CD1c-positive myeloid dendritic cell (primary cell): Measurements from ENCODE around the gene TGFBR3.

ENCODE experiments used
- DNase-seq: peaks from one replicate; pipeline ENCODE4 v3.0.0-alpha.2; 2016; ENCODE audit errors: extremely low spot score

Gene TGFBR3

DNA sequence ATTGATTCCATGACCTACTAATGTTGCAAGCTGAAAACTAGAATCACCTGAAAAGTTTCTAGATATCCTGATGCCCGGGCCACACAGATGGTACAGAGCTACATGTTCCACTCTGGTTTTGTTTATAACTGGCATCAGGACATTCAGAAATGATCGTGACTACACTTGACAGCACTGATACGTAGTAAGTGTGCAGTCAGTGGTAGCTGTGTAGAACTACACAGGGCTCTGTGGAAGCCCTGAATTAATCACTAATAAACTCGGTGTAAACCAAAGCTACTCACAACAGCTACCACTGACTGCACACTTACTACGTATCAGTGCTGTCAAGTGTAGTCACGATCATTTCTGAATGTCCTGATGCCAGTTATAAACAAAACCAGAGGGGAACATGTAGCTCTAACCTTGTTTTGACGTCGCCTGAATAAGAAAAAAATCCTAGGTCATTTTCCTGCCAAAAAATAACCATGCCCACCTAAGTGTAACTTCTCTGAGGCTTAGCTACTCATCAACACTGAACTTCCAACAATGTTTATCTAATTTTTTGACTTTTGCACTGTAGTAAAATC is 149.7 kb downstream of the TGFBR3 start:
- DNase-seq, result no peak

DNA sequence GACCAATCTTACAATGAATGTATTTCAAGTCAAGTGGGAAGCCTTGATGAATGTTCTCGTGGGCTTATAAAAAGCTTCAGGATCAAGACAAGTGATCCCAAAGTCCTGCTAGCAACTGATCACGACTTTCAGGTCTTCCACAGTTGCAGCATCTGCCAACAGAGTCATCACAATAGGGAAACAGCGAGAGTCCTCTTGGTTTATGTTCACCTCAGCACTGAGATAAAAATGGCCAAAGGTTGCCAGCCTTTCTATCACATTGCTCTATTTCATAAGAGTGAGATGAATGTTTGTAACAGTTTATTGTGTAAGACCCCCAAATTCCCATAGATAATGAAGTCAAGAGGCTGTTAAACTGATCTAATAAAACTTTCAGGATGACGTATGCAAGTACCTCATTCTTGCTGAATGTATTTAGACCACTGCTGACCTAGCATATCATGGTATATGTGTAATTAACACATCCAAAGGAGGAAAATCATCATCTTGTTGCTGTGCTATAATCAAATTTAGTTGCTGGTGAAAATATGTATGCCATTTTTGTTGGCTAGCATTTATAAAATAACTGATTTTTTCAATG is 150.6 kb downstream of the TGFBR3 start:
- no peak for DNase-seq

DNA sequence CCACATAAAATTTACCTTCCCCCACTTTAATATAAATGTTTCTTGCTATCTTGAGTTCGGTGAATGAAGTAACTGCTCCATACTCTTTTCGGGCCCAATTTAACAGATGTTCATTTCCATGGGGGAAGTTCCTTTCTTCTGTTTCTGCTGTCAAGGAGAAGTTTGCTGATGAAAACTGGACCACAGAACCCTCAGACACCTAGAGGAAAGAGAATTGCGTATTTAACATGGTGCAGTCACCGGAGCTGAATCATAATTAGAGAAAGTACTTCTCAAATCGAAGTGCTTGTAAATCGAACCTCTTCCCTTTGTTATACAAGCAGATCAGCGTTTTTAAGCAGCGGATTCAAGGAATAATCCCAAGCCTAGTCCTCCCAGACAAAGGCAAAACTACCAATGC is 151.2 kb downstream of the TGFBR3 start:
- no peak for DNase-seq

DNA sequence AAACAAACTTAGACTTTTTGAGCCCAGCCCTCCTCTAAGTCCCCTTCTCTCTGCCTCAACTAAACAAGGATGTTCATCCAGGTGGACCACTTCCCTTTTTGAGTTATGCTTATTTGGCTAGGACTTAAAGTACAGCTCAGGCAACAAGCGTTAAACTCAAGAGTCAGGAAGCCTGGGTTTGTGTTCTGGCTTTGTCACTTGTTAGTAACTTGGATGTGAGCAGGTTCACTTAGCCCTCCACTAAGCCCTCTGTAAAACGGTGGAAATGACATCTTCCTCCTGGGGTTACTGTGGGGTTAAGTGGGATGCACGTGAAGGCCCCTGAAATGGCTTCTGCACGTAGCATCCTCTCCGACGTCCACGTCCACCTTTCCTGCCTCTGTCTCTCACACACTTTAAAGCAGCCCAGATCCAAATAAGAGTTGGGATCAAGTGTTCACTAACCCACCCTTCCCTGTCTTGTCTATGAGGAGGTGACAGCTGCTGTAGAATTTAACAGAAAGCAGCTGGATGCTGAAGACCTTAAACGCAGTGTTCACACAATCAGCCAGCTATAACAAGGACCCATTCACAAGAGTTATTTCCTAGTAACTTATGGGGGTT is 152.7 kb downstream of the TGFBR3 start:
- no peak for DNase-seq

DNA sequence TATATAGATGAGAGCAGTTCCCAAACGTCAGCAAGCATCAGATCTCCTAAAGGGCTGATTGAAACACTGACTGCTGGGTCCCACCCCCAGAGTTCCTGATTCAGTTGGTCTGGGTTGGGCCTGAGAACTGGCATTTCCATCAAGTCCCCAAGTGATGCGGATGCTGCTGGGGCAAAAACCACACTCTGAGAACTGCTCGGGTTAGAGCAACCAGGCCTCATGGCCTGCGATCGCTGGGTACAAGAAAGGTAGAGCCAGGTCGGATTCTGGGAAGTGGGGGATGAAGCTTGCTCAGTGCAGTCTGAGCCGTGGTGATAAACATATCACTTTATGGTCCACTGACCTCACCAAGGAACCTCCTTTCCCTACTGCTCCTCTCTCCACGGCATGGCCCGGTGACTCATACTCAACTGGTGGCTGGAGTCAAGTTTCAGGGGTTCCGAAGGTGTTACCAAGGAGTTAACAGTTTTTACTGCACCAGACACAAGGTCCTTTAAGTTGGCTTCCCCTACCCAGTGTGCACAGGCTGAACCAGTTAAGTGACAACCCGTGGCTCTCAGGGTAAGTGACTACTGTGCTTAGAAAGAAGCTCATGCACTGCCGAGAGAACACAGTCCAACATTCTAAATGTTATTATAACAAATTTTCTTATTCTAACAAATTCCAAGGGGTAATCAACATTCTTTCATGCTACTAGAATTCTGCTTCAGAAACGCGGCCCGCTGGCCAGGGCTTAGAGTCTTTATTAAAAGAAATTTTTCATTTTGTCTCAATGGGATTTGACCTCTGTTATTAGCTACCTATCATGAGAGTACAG is 153.5 kb downstream of the TGFBR3 start:
- no peak for DNase-seq

DNA sequence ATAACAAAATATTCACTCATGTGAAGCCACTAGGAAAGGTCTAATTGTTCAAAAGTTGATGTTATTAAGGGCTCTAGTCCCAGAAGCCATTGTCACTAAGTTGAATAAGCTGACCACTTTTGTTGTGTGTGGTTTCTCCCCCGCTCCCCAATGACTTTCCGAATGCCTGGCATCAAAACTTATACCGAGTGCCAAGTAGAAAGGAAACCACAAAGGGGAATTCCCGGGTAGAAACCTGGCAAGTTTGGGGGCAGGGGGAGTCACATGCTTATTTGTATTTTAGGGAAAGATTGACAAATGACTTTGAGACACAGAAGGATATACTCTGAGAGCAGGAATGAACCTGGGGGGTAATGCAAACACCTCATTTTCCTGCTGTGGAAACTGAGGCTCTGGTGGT is 154.1 kb downstream of the TGFBR3 start:
- no peak for DNase-seq

DNA sequence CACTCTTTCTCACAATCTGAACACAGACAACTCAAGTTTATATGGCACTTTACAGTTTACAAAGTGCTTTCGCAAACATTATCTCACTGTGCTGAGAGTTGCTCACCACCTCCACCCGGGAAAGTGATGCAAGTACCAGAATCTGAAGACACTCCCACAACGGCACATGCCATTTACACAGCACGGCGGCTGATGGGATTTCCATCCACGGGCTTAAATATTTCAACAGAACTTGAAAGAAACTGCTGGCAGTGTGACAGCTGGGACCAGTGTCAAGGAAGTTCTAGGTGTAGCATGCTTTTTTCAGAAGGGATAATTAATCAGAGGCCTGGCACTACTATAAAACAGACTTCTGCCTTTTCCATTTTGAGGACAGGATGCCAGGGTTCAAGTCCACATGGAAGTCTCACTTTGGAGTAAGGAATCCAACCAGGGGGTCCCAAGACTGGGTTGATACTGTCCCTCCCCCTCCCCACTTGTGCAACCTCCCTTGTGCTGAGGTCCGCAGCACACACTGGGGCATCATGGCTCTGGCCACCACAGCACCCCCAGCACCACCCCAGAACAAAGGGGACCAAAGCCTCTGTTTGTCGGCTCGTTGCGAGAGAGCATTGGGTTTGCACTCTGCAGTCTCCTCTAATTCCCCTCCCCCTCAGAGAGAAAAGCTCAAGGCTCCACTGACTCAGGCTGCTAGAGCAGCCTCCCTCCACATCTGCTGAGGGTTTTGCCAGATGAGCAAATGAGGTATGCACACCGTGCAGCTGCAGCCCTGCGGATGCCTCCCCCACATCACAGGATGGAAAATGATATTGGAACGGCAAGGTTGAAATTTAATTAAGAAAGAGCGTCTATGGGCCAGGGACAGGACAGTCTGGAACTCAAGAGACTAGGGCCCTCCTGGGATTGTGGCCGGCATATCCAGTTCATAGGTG is 154.9 kb downstream of the TGFBR3 start:
- no peak for DNase-seq

DNA sequence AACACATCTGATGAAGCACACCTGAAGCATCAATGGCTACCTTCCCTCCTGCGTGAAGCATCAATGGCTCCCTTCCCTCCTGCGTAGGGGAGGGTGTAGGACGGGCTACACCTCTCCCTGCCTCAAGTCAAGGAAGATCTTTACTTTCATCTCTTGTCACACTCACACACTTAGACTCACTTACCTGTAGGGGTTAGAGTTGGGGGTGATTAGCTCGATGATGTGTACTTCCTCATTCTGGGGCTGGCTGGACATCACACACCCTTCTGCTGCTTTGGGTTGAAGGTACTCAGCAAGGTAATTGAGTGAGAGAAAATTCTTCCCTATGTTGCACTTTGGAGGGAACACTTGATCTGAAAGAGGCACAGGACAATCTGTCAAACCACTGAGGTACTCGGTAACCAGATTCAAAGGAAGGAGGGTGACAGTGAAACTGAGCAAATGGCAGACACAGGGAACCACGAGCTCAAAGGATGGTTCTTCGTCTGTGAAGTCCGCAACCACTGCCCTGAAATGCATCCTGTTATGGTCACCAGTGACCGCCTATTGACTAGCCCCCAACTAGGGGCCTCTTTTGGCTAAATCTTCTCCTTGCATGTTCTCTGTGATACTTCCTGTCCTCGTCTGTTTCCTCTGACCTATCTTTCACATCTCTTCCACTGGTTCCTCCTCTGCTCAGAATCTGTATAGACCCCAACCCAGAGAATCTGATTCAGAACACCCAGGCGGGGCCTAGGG is 156.2 kb downstream of the TGFBR3 start:
- no peak for DNase-seq

DNA sequence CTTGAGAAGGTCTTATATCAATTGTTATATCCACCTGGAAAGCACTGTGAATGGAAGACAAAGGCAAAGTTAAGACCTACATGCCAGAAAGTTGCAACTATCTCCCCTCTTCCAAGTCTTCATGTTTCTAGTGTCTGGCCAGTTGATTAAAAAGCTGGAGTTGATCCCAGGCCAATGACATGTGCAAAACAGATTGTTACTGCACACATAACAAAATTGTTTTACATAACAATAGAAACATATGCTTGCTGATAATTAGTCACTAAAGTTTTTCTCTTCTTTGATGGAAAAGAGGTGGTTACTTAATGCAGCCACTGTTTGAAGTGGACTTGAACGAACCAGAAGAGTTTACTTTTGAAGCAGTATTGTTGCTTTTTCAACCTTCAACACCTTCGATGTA is 158.2 kb downstream of the TGFBR3 start:
- DNase-seq, result no peak

DNA sequence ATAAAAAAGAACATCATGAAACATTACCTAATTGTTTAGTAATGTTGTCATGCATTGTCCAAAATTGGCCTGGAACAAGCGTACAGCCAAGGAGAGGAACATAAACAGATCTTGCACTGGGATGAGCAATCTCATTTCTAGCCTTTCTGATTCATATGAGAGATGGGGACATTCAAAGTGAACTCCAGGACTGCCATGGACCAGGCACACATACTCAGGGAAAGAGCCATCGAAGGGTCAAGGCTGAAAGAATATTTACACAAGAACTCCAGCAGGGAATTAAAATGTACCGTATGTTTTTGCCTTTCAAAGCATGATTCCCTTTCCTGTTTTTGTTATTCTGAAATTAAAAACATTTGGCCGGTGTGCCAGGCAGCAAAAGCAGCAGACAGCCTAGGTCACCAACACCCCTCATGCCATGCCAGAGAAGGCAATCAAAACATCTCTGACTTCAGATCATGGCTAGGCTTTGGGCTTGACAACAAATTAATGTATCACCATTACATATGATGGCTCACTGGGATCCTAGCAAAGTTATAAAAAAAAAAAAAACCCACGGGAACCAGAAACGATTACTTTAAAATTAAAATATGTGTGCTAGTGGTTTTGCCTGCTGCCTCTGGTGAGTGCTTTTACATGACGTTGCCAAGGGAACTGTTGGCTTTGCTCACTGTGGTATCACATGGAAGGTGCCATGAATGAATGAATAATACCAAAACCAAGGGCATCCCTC is 159.8 kb downstream of the TGFBR3 start:
- DNase-seq, result no peak

DNA sequence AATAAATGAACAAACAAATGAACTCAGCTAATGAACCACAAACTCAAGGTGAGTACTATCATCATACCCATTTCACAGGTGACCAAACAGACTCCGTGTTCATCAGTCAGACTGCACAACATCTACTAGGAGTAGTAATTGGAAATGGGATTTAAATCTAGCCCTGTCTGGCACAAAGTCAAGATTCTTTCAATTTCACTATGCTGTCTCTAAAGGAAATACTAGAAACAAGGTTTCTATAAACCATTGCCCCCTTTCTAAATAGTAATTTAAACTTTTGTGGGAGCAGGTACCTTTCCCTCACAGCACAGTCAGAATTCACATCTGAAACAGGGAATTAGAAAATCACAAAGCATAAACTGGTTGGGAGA is 160.3 kb downstream of the TGFBR3 start:
- DNase-seq, result no peak

DNA sequence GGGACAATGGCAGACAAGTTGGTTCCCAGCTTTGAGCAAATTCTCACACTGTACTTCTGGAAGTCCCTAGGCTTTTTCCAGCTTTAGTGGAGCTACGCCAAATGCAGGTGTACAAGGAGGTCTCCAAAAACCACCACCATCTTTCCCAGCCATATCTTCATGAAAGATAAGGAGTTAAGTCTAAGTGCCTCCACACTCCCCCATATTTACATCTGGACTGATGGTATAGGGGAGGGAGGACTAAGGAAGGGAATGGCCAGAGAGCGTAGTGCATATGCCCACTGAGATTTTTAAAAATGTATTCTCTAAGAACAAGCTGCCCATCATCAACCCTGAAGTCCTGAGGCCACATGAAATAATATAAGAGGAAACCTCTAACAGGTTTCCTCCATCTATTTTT is 161.3 kb downstream of the TGFBR3 start:
- DNase-seq, result no peak

DNA sequence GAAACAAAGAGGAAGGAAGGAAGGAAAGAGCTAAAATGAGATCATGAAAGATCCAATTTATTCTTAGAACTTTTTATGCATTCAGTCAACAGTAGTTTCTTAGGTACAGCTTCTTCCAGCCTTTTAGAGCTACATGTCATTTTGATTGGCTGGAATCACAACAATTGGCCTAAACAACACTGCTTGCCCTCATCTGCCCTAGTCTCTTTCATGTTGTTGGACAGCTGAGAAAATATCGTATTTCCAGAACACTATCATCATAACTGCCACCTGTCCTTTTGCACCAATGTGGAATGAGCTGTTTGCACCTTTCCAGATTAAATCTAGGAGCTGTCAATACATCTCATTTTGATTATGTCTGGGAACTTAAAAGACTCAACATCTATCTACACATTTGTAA is 161.7 kb downstream of the TGFBR3 start:
- no peak for DNase-seq

DNA sequence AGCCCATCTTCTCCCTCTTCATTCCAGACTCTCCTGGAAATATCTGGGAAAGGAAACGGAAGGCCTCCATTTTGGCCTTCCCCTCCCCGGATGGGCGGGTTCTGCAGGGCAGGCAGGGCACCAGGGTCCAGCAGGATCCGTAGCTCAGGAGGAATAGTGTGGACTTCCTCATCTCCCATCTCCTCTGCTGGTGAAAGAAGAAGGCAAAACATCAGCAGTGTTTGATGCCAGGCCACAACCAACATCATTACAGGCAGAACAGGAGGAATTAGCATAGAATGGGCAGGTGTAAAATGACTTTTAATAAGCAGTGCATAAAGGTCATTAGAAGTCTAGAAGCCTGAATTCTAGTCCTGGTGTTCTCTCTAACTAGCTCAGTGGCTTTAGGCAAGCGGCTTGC is 165.9 kb downstream of the TGFBR3 start:
- DNase-seq, result no peak

DNA sequence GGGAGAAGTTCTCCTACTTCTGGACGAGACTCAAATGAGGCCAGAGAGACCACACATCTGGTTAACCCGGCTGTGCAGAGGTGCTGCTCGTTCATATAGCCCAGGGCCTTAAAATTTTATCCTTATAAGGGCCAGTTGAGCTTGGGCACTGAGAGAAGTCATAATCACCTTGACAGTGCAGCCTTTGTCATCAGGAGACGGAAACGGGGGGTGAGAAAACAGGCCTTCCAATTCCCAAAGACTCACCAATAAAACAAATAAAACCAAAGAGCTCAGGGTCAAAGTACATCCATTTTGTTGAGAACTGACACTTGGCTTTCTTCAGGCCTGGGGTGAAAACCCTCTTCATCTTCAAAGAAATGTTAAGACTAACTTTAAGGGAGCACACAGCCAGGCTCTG is 167.1 kb downstream of the TGFBR3 start:
- no peak for DNase-seq

DNA sequence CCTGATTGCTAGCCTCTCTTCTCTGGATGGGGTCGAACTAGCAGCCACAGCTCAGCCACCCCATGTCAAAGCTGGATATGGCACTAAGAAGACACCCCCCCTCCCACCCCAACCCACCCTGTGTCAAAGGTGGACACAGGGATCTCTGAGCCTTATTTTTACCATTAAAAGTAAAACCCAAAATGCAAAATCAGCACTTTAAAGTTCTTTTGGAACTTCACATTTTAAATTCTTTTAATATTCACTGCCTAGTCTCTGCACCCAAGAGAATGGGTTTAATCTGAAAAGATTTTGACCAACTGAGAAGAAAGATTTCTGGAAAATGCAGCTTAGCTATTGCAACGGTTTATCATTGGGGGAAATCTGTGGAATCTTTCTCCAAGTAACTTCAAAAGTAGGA is 167.6 kb downstream of the TGFBR3 start:
- no peak for DNase-seq

DNA sequence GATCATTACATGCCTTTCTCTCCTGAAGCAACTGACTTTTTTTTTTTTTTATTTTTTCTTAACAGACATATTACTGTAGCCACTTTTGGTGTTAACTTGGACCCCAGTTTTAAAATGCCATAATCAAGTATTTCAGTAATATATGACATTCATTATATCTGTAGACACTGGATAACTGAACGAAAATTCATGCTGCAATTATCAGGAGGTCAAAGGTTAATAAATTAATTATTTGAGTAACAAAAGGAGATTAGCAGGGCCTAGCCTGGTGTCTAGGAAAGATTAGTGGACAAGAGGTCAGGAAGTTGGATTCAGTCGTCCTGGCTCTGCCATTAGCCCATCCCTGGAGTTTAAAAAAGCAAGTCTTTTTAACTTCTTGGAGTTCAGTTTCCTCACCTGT is 168.1 kb downstream of the TGFBR3 start:
- no peak for DNase-seq

DNA sequence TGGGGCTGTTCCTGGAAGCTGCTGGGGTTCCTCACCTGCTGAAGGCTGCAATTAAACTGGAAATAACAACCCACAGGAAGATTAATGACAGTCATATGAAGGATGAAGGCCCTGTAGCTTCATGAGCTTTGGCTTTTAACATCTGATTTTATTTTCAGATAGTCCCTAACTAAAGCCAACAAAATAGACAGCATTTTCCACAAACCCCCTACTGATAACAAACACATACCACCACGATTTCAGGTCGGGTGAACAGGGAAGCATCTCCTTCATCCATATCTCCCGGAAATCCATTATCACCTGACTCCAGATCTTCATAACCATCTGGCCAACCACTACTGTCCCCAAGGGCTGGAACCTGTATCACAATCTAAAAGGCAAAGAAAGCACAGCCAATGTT is 169.6 kb downstream of the TGFBR3 start:
- no peak for DNase-seq

DNA sequence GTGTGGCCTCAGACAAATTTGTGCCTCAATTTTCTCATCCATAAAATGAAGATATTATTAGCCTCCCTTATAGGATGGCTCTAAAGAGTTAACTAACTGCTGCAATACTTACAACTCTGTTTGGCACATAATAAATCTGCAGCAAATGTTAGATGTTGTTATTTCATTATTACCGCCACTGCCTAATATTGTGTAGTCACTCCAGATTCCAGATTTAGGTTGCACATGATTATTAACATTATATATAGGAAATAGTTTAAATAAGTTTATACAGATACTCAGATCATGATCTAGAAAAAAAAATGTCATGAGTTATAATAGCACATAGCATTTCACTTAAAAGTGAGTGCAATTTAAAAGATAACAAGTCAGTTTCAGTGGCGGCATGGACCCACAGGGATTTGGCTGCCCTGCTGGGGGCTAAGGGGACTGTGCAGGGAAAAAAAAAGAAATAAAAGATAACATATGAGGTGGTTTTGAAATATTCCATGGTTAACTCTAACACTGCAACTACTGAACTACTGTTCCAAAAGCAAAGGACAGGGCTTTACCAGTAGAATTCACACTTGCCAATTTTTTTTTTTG is 170.4 kb downstream of the TGFBR3 start:
- no peak for DNase-seq

DNA sequence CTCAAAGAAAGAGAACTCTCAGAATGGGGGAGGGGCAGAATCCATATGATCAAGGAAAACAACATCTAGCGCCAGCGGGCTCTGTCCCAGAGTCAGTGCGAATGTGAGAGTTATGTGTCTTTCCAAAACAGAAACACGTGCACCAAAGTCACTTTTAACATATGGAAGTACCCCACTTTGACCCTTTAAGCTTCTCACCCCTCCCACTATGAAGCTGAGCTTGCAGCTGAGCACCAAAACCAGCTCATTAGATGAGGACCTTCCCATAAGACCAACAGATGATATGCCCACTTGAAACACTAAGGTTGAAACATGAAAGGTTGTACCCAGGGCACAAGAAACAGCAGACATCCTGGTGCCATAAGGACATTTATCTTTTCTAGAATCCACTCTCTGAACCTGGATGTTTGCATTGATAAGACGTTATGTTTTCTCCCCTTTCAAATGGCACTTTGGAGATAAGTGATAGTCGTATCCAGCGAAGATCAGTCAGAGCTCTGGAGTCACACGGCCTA is 171.0 kb downstream of the TGFBR3 start:
- no peak for DNase-seq
